GM19452 (cell line): ENCODE results near the gene KLHDC4.

ENCODE experiments used
- ATAC-seq: cut with Tn5 transposase; IDR thresholded peaks from one replicate; pipeline ENCODE4 v1.9.1; 2021; ENCODE audit not compliant: unreplicated experiment

Gene KLHDC4

GRCh38 chr16:87664792-87665191, 101.0 kb downstream of the KLHDC4 start:
- ATAC-seq: no peak

DNA sequence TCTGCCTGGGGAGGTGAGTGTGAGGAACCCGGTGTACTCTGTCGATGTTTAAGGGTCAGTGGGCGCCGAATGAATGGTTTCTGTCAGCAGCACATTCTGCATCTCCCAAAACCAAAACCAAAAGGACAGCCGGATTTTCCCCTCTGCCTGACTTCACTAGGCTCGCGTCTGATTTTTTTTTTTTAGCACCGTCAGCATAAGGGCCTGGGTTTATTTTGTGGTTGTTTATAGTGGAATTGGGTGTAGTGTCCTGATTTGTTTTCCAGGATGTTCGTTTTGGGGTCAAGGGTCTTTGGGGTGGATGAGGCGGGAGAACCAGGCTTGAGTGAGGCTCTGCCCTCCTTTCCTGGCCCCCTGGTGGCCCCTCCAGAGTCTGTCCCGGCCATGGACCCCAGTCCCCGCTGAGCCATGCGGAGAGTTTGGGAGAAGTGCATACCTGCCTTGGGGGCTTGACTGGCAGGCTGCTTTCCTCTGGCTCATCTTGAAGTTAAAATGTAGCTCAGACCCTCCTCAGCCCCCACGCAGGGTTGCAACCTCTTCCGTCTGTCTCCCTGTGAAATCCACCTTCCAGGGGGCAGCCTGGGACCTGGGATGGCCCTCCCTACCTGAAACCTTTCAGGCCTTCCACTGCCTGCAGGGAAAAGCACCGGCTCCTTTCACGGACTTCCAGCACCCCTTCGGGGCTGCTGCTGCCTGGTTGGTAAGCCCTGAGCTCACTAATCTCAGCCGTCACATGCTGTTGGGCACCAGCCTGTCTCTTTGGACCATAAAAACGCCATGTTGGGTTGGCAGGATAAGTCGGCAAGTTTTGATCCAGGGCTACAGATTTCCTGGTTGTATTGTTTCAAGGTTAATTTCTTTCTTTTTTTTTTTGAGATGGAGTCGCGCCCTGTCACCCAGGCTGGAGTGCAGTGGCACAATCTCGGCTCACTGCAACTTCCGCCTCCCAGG, 103.3 kb downstream of the KLHDC4 start:
- ATAC-seq: no peak

DNA sequence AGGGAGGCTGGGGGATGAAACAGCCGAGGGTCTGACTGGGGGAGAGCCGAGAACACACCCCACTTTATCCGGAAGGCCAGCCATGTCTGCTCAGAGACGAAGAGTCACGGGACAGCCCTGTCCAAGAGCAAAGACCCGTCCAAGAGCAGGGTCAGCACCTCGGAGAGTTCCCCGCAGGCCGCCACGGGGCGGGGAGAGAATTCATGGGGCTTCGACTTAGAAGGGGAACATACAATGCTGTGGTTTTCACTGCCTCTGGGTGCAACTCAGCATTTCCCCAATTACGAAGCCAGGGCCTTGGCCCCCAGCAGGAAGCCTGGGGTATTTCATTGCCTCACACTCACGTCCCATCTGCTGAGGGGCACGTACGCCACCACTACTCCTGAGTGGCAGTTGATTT, 104.2 kb downstream of the KLHDC4 start:
- no peak for ATAC-seq

DNA sequence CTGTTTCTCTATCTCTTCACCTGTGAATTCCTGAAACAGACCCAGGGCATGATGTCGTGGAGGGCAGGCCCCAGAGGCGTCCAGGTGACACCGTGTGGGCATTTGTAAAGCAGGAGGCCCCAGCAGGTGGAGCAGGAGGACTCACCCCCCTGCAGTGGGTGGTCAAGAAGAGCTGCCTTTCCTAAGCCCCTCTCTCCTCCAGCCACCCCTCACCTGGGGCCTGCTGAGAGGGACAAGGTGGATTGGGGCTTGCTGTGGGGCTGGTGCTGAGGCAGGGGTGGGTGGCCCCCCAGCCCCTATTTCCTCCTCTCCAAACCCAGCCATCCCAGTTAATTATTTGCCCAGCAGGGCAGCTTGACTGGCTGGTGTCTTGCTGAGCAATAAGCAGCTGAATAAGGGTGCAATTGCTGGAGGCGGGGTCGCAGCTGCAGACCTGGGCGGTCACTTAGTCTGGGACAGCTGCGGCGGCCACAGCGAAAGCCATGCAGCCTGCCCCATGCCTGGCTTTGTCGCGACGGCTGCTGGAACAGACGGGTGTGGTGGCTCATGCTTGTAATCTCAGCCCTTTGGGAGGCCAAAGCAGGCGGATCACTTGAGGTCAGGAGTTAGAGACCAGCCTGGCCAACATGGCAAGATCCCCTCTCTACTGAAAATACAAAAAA, 107.1 kb downstream of the KLHDC4 start:
- ATAC-seq: no peak
